CD4-positive, alpha-beta T cell treated with Interleukin-15 for 4 hours (primary cell): Measurements from ENCODE around the gene LANCL1.
"Not testable (repeated sequence)": the region's sequence is repeated elsewhere in the genome, so short reads cannot be mapped to it uniquely, and the experiment has no call there.

Source experiments
- DNase-seq: peaks from one replicate; pipeline ENCODE4 v3.0.0-alpha.2; 2020; ENCODE audit warnings: low spot score

LANCL1 gene

DNA sequence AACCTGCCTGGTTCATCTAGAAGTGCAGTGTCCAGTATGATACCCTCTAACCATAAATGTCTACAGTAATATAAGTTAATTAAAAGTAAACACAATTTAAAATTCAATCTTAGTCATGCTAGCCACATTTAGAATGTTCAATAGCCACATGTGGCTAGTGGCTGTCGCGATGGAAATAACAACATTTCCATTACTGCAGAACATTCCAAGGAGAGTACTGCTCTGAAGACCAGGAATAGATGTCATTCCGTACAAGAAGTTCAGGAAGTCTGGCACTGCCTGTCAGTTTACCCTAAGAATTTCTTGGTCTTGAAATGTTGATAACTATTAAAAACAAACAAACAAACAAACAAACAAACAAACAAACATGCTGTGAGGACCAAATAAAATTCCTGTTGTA lies 17.2 kb downstream of the LANCL1 start:
- DNase-seq = no peak

DNA sequence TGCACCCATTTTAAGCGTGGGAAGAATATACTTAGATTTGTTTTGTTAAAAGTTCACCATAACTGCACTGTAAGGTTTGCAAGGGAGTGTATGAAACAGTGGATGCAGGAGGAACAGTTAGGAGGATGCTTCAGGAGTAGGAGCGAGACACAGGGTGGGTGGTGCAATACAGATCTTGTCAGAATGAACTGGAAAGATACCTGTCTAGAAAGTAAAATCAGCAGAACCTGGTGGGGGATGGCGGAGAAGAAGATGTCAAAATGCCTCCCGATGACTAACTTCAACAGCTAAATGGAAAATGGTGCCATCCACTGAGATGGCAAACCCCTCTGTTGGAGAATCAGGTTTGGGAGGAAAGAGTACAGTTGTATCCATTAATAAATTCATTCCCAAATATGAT lies 18.2 kb downstream of the LANCL1 start:
- no peak for DNase-seq

DNA sequence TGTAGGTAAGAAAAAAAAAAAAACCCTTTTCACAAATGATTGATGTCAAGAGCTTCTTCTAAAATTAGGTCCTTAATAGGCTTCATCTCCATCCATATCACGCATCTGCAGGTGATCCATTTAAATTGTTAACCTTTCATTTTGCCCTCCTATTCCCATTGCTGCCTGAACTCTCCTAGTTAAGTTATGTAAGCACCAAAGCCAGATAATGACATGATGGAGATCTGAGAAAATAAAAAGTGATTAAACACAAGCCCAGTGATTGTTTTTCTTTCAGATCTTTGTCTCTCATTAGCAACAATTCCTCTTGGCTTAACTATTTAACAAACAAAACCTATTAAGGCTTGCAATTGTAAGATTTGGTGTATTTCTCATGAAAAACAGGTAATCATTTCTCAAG lies 20.0 kb downstream of the LANCL1 start:
- DNase-seq = no peak

DNA sequence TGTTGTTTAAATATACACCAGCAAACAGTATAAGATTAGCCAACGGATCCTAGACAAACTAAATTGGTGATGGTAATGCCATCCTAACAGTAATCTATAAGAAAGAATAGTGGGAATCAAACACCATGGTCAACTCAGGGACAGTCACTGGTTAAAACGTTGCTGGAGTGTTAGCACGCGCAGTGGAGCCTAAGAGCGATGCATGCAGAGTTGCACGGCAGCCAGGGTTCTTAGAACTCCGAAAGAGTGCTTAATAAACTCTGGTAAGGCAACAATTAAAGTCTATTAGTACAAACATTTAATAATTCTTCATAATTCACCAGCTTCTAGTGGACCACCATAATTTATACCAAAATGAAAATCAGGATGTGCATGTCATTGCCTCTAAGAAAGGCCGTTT lies 22.2 kb downstream of the LANCL1 start:
- no peak for DNase-seq

DNA sequence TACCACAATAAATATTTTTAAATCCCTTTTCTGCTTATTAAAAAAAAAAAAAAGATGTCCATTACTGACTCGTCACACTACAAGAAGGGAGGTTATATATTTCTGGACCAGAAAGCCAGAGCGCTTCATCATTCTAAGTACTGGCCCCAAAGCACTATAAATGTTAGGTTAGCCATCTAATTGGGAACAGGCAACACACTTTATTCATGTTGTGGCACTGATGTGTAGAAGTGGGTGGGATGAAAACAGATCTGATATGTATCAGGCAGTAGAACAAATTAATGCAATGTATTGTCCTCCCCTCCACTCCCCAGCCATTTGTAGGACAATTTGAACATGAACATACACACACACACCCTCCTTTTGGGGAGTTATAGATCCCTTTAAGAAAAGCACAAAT lies 24.4 kb downstream of the LANCL1 start:
- no peak for DNase-seq

DNA sequence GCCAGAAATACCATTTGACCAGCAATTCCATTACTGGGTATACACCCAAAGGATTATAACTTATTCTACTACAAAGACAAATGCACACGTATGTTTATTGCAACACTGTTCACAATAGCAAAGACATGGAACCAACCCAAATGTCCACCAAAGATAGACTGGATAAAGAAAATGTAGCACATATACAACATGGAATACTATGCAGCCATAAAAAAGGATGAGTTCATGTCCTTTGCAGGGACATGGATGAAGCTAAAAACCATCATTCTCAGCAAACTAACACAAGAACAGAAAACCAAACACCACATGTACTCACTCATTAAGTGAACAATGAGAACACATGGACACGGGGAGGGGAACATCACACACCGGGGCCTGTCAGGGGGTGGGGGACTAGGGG lies 25.6 kb downstream of the LANCL1 start:
- DNase-seq = not testable (repeated sequence)

DNA sequence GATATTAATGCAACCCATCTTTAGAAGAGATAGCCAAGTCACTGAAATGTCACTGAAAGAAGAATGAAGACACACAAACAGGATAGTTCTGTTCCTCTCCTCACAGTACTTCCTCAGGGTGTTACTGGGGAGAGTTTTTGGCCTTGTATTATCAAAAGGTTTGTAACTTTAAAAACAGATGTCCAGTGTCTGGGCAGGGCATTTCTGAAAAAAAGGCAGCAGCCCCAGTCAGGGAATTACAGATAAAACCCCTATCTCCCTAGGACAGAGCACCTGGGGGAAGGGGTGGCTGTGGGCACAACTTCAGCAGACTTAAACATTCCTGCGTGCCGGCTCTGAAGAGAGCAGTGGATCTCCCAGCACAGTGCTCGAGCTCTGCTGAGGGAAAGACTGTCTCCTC lies 30.8 kb downstream of the LANCL1 start:
- DNase-seq = no peak

DNA sequence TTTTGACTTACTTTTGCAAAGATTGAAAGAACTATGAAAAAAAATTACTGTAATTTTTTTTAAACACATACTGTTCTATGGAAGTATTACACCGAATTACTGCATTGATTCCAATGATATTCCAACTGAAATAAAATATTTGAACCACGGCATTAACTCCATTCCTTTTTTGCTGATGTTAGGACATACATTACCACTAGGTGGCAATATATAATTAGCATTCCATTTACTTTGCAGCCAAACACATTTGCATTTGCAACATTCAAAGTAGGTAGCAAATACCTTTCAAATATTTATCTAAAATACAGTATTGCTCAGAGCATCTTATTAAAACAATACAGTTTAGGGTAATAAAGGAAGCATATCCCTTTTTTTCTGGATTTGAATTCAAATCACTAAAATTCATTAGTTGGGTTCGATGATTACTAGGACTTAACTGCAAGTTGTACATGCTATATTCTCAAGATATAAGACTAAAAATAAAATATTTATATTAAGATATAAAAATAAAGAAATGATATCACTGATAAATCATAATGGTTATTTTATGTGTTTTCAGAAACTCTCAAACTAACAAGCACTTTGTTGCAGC lies 31.3 kb downstream of the LANCL1 start:
- DNase-seq = peak; percentile 18

DNA sequence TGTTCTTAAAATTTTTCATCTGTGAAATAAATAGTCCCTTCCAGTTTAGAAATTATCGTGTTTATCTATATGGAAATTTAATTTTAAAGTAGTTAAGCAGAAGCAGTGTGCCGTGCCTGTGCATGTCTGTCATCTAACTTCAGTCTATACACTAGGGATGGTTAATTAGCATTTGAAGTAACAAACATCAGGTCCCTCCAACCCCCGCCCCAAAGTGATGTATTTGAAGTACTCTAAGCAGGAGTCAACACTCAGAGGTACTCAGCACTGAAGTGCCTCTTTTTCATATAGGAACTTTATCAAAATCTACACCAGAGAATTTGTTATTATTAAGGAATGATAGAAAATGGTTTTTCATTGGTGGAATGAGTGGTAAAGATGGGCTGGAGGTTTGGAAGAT lies 33.0 kb downstream of the LANCL1 start:
- DNase-seq = no peak

DNA sequence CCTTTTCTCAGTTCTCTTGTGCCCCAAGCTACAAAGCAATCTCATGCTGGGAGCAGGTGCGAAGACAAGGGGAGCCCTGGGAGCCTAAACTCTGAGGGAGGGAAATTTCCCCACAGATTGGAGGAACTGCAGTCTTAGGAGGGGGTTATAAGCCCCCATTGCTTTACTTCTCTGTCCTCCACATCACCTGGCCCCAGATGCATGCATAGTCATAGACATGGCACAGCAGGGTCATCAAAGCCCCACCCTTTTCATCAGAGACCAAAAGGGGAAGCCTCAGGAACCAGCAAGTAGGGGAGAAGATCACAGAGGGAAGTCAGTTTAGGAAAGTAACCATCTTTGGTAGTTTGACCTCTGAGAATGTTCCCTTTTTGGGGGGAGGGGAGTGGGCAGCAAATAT lies 33.7 kb downstream of the LANCL1 start:
- DNase-seq = no peak

DNA sequence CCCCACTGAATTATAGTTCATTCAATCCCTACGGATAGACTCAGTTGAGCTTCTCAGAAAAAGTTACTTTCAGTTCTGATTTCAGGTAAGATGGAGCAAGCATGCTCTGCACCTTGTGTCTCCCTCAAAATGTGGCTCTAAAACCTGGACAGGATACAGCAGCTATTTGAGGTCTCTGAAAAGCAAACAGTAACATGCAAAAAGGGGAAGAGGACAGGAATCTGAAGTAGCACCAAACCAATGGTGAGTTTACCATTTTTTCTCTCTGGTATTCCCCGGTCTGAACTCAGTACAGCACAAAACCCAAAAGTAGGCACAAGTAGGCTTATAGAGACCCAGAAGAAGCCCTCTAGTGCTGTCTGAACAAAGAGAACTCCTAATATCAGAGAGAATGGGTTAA lies 34.1 kb downstream of the LANCL1 start:
- no peak for DNase-seq

DNA sequence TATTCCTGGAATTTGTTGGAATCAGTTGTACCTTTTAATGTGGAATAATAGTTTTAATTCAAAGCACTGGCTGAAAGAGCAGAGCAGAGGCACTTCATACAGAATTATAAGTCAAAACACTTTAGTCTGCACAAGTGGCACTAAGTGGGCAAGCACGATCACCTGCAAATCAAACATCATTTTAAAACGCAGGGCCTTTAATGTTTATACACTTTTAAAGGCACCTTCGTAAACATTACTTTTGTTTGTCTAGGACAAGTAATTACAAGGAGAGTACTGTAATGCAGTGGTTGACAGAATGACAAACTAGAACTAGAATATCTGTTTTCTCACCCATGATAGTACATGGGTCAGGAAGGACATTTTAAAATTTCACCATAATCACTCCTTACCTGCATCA lies 36.4 kb downstream of the LANCL1 start:
- no peak for DNase-seq

DNA sequence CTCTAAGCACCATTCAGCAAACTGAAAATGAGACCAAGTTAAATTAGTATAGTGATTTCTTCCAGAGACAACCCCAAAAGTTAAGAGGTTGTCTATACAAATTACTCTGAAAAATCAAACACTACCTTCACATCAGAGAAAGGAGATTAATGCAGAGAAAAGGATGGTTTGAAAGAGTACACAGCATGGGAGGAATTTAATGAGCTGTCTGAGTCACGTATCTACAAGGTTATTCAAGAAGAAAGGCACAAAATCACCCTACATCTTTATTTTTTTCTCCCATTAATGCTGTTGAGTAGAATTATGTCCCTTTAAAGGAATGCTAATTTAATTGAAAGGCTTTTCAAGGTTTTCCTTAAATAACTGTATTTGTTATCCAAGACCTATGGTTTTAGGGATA lies 41.1 kb downstream of the LANCL1 start:
- no peak for DNase-seq

DNA sequence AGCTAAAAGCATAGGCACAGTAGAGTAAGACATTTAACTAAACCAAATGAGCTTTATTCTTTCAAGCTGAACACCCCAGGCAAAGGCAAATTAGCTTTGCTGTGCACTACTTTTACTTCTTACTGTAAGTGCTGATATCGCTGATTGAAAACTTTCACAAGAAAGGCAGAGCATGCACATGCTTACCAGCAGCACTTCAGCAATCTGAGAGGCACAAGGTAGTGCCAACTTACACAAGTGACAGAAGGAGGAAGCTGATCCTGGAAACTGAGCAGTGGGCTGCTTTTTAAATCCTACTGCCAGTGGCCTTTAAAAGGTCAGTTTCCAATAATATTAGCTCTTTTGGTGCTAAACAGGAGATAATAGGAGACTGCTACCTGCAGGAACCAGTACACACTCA lies 43.9 kb downstream of the LANCL1 start:
- no peak for DNase-seq

DNA sequence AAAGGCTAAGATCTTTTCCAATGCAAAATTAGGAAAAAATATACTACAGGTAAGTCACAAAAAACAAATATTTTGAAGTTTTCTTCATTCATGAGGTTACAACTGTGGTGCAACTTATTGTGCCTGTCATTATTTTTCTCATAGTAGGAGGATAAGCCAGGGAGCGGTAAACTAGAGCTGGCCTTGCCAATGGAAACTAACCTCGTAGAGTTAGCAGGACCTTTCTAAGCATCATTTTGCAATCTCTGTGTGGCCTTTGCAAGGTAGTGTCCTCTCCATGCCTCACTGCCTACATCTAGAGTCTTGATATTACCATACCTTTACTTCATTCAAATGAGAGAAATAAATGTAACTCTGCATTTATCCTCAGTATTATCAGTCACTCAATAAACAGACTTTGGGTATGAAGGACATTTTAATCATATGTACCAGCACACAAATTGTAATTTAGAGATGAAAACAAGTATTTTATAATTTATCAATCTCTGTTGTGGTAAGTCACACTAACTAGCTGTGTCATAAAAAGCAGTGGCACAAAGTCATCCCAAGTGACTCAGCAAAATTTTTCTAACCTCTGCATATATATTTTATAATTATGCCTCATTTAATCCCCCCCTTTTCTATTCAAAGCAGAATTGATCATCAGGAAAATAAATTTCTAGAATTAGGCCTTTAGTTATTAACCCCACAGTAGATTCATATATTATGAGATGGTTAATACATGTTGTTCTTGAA lies 47.0 kb downstream of the LANCL1 start:
- DNase-seq = no peak

DNA sequence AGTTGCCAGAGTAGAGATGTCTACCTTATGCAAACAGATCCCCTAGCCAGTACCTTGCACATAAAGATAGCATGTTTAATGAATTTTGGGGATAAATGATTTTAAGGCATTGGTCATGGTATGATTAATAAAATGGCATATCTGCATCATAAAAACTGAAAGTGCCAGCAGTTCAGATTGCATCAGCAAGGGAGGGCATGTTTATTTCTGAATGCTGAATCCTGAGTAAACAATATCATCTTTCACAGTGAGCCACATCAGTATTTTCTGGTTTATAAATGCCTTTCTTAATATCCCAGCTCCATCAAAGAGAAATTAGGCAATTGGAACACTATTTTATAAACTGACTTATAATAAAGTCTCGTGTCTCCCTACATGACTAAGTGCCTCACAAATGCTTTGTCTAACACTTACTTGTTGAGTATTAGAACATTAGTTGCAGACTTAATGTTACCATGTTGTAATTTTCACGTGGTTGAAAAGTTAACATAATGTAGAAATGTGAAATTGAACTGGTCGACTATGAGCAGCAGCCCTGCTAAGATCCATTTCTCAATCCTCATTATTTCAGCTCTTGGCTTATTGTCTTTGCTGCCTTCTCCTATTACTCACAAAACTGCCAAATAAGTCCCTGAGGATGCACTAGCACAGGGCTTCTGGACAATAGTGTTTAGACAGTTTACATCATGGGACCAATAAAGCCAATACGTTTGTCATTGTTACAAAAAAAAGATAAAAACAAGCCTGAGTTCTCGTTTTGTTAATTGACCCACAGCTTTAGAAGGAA lies 48.0 kb downstream of the LANCL1 start:
- DNase-seq = no peak

DNA sequence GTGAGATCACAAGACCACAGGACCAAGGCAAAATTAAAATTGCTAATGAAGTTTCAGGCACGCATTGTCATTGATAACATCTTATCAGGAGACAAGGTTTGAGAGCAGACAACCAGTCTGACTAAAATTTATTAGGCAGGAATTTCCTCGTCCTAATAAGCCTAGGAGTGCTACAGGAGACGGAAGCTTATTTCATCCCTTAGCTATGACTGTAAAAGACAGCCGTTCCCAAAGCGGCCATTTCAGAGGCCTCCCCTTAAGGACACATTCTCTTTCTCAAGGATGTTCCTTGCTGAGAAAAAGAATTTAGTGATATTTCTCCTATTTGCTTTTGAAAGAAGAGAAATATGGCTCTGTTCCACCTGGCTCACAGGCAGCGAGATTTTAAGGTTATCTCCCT lies 49.2 kb downstream of the LANCL1 start:
- not testable (repeated sequence) for DNase-seq

DNA sequence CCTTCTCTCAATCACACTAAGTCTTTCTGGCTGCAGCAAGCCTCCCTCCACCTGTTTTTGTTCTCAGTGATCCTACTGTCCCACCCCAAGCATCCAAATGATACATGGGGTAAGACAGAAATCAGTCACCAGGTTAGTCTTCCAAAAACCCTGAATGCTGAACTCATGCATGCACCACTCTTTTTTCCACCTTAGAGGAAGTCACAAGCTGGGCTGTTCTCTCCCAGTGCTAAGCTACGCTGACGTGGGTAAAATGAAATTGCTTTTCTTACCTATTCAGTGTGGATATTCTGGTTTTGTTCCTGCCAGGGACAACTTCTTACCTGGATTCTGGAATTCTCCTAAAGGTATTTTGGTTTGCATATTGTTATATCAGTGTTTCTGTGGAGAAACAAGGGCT lies 54.2 kb downstream of the LANCL1 start:
- no peak for DNase-seq

DNA sequence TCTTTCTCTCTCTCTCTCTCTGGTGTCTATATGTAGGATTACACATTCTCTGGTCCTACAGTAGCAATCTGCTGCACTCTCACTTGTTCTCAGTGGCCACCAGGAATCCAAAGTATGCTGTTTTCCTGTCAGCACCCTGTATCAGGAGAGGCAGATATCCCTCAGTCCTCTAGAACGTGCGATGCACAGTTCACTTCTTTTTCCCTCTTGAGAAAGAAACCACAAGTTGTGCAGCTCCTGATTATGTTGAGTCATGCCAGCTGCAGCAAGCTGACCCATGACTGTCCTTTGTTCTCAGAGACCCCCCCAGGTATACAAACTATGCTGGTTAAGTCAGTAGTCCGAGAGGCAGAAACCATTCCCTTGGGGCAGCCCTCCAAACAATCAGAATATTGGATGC lies 54.6 kb downstream of the LANCL1 start:
- DNase-seq = no peak

DNA sequence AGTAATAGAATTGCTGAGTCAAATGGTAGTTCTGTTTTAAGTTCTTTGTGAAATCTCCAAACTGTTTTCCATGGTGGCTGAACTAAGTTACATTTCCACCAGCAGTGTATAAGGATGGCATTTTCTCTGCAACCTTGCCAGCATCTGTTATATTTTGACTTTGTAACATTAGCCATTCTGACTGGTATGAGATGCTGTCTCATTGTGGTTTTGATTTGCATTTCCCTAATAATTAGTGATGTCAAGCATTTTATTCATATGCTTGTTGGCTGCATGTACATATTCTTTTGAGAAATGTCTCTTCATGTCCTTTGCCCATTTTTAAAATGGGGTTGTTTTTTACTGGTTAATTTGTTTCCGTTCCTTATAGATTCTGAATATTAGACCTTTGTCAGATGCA lies 63.9 kb downstream of the LANCL1 start:
- DNase-seq = no peak

DNA sequence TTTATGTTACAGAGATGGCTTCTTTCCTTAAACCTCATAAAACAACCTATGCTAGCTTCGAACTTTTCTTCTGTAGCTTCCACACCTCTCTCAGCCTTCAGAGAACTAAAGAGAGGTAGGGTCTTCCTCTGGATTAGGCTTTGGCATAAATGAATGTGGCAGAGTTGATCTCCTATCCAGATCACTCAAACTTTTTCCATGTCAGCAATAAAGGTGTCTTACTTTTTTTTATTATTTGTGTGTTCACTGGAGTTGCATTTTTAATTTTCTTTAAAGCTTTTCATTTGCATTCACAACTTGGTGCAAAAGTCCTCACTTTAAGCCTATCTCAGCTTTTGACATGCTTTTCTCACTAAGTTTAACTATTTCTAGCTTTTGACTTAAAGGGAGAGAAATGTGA lies 66.0 kb downstream of the LANCL1 start:
- DNase-seq = no peak

DNA sequence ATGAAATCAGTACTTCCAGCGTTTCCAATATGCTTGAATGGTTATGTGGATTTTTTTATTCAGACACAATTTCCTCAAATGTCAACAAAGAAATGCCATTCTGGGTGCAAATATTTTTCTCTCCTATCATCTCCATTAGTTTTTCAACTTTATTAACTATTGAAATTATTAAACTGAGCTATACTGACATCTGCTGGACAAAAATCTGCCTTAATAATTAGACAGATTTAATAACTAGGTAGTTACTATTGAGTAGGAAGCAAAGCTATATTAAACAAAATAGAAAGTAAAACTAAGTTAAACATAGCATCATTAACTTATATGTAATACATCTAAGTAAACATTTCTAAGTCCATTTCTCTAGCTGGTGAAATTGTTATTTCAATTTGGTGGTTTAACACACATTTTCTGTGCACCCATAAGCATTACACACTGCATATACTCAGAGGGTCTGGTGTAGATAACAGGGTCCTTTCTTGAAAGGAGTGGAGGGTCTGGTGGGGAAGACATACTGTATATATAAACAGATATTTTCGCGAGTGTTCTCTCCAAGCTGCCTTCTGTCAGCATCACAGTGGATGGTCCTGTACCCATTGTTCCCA lies 77.0 kb downstream of the LANCL1 start:
- no peak for DNase-seq

DNA sequence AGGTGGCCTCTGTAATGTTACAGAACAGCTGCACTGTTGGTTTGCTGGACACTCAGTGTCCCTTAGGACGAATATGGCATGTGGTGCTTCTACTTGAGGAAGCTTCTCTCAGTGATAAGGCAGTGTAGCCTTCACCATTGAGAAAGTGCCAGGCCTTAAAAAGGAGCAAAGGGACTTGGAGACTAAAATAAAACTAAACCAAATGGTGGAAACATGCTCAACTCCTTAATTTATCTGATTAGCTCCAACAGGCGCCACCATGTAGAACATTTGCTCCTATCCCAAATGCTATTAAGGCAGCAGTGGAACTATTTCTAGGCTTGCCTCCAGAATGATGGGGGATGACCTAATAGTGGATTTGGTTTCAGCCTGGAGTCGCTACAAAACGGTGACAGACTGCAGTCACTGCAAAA lies 84.1 kb downstream of the LANCL1 start:
- no peak for DNase-seq
